HG02885 (cell line): ENCODE measurements around the gene SETD9.
A peak's percentile ranks its signal among the peaks of the same experiment; 100 is the strongest.

Experiments used
- ATAC-seq: cut with Tn5 transposase; IDR thresholded peaks from one replicate; pipeline ENCODE4 v1.9.1; 2021; ENCODE audit warnings: mild to moderate bottlenecking; ENCODE audit not compliant: unreplicated experiment, poor library complexity

The SETD9 gene, protein sequence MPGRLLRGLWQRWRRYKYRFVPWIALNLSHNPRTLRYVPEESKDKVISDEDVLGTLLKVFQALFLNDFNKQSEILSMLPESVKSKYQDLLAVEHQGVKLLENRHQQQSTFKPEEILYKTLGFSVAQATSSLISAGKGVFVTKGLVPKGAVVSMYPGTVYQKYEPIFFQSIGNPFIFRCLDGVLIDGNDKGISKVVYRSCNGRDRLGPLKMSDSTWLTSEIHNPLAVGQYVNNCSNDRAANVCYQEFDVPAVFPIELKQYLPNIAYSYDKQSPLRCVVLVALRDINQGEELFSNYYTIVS

DNA sequence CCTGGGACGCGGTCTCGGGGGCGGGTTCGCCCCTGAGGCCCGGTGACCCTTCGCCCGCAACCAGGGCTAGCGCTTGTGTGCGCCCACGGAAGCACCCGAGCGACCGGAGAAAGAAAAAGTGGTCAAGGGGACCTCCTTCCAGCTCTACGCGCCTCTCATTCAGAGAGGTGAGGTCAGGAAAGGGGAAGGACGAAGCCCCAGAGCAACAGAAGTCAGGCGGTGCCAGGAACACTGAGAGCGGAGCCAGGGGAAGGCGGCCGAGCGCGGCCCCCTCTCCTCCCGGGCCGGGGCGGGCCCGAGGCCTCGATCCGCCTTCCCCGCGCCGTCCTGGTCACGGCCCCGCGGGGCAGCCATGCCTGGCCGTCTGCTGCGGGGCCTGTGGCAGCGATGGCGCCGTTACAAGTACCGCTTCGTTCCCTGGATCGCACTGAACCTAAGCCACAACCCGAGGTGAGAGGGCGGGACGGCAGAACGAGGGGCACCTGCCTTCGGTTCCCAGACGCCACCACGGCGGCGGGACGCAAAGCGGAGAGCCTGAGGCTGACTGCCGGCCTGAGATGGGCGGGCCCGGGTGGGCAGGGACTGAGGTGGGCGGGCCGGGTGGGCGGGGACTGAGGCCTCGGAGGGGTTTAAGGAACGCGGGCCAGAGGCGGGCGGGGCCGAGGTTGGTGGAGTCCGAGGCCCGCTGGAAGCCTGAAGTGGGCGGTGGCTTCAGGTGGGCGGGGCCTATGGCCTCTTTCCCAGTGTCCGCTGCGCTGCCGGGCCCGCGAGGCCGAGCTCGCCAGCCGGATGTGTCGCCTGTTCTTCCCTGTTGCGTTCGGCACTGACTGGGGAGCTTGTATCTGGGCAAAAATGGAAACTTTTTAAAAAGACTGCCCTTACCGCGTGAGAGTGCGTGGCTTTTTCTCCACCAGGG is at the start of gene SETD9:
Gene SETD9, plus strand, starts transcription at position 303 of the 916 bp plus-strand sequence. Its CDS starts 50 bp downstream, at position 353.
- peak; percentile 85 for ATAC-seq

DNA sequence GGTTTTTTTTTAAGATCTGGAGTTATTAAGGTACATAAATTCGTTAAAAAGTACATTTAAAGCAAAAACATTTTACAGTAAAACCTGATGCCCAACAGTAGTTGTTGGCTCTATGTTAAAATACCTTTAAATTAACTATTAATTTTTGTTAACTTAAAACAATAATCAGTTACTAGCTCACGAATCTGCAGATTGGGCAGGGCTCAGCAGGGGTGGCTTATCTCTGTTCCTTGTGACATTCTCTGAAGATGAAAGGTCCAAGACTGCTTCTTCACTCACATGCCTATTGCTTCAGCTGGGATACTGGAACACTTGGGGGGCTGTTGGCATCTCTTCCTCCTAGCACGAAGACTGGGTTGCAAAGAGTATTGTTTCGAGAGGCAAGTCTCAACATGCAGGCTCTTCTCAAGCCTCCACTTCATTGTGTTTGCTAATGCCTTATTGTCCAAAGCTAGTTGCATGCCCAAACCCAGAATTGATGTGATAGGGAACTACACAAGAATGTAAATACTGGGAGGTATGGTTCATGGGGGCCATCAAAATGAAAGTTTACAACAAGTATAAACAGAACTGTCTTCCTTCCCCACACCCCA is 47.4 kb upstream of the SETD9 start:
- no peak for ATAC-seq

DNA sequence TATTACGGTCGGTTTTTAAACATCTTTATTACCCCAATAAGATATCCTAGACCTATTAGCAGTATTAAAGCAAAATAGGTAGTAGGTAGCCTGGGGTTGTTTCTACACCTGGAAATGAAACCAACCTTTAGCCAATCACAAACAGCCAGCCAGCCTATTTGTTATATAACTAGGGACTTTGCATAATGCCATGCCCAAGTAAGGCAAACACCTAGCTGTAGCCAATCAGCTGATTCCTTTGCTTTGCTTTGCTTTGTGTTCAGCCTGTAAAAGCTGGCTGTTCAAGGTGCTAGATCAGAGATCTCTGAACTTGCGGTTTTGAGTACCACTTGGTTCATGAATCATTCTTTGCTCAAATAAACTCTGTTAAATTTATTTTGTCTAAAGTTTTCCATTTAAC is 46.5 kb upstream of the SETD9 start:
- ATAC-seq = no peak

DNA sequence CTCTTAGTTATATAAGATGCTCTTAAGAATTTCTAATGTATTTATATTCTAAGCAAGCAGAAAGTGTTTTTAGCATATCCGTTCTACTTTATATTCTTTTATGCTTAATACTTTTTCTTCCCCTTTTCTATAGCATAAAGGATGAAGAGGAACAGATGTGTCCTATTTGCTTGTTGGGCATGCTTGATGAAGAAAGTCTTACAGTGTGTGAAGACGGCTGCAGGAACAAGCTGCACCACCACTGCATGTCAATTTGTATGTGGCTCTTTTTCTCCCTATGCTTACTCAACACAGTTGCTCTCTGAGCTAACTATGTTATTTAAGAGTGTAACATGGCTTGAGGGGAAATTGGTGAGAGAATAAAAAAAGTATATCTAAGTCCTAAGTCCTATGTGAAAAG is 37.6 kb upstream of the SETD9 start:
- no peak for ATAC-seq

DNA sequence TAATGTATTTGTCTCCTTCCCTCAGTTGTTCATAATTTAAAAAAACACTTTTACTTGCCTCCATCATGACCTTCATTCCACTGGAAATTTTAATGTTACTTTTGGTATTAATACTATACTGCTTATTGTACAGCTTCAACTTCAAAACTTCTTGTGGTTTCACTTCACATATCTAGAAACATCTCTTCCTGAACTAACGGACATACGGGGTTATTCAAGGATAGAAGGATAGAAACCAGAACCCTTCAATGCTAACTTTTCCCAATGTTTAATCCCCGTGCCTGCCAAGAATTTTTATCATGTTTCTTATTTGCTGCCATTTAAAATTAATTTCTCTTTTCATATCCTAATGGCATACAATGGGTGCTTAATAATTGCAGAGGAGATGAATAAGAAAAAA is 36.3 kb upstream of the SETD9 start:
- ATAC-seq = no peak

DNA sequence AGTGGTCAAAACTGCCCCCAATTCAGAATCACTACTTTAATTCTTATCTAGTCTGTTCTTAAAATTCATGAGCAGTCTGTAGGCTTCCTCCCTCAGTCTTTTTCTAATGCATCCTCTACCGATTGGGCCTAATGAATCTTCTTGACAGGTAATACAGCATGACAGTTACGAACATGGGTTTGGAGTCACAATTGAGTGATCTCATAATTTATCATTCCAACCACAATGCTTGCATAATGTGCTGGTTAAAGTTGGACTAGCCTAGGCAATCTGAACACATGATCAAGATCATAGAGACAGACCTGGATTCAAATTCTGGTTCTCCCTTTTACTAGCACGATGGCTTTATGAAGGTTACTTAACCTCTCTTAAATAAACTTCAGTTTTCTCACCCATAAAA is 33.1 kb upstream of the SETD9 start:
- ATAC-seq = no peak

DNA sequence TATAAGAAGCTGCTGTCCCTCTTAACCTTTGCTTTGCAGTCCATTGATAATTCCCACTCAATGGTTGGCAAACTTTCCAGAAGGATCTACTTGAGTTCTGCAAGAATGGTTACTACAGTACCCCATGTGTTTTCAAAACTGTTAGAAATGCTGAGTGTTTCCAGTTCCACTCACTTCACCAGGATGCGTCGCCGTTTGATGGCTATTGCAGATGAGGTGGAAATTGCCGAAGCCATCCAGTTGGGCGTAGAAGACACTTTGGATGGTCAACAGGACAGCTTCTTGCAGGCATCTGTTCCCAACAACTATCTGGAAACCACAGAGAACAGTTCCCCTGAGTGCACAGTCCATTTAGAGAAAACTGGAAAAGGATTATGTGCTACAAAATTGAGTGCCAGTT is 27.8 kb upstream of the SETD9 start:
- no peak for ATAC-seq

DNA sequence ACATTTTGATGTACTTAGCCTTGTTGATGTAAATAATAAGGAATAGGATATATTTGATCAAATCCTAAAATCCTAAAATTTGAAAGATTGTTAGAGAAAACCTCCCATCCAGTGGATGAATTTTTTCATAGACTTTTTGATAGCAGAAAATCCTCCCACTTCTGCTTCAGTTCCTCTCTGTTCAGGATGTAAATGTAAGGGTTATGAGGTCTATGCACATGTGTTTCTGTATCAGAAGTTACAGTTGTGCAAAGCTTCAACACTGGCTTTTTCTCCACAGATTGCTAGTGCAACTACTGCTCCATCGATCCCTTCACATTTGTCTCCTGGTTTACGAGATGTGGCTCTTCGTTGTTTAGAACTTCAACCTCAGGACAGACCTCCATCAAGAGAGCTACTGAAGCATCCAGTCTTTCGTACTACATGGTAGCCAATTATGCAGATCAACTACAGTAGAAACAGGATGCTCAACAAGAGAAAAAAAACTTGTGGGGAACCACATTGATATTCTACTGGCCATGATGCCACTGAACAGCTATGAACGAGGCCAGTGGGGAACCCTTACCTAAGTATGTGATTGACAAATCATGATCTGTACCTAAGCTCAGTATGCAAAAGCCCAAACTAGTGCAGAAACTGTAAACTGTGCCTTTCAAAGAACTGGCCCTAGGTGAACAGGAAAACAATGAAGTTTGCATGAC is 16.0 kb upstream of the SETD9 start:
- no peak for ATAC-seq

DNA sequence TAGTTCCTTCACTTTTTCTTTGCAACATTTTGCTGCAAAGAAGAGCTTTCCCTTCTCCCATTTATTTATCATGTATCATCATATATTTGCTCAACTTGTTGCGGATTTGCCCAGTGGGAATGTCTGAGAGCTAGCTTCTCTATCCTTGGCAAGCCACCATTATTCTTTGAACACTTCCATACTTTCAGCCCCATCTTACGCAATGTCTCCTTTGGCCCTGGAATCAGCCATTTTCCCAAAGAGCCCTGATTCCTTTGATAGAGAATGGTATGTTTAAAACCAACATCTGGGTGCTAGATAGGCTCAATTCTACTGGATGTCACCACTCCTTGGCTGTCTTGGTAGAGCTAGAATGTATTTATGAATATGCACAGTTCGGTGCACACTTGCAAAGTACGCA is 12.6 kb upstream of the SETD9 start:
- ATAC-seq = no peak

DNA sequence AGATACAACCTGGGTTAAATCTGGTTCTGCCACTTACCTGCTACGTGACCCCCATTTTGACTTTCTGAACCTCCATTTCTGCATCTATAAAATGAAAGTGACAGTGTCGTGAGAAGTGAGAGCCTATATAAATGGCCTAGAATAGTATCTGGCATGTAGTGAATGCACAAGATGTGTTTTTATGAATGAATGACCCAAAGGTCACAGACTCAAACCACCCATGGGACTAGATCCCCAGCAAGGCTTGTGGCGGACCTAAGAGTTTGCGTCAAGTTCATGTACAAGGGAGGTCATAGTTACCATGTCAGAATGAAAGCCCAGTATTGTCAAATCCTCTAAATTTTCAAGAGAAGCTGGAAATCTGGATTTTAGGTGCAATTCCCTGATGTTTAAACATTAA is 11.2 kb upstream of the SETD9 start:
- no peak for ATAC-seq

DNA sequence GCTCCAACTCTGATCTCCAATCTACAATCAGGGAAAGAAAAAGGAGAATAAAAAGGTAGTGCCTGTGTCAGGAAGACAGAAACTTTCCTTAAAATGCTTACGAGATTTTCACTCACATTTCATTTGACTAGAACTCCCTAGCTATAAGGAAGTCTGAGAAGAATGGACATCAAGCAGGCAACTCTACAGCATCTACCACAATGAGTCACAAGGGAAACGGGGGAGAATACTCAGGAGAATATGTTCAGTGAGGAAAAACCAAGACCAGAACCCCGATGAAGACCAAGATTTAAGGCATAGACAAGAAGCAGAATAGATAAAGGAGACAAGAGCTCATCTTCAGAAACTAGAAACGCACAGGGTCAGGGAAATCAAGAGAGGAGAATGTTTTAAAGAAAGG is 9.0 kb upstream of the SETD9 start:
- ATAC-seq = no peak

DNA sequence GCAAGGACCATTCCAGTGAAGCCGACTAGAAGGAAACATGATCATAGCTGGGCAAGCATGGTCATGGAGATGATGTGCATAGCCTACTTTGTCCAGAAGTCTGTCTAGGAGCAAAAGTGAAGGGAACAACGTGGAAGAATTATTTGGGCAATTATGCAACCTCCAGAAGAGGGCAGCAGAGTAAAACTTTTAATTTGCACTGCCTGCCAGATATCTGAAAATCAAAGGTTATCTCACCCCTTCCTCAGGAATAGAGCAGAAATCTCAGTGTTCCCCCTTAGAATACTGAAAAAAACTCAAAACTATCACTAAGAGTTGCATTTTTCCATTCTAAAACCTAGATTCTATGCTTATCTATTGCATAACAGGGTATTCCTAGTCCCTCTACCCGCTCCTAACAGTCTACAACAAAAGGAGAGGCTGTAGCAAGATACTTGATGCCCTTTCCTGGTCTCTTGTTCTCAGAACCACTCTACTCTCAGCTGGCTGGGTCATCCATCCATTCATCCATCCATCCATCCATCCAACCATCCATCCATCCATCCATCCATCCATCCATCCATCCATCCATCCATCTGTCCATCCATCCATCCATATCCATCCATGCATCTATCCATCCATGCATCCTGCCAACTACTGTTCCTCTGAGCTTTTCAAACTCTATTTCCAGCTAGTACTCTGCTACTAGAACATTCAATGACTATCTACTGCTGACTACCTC is 8.4 kb upstream of the SETD9 start:
- no peak for ATAC-seq

DNA sequence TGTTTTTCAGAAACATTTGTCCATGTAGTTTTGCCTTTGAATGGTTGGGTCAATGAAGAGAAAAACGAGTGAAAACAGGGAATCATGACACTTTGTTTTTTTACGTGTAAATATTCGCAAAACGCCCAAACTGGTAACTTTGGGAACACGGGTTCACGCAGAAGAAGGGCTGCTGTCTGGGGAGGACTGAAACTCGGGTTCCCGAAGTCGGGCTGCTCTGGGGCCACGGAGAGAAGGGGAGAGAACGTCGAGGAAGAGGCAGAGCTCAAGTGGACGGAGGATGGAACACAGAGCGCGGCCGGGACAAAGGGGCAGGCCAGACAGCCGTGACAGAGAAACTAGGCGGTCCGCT is 478 bp upstream of the SETD9 start:
- peak; percentile 44 for ATAC-seq

DNA sequence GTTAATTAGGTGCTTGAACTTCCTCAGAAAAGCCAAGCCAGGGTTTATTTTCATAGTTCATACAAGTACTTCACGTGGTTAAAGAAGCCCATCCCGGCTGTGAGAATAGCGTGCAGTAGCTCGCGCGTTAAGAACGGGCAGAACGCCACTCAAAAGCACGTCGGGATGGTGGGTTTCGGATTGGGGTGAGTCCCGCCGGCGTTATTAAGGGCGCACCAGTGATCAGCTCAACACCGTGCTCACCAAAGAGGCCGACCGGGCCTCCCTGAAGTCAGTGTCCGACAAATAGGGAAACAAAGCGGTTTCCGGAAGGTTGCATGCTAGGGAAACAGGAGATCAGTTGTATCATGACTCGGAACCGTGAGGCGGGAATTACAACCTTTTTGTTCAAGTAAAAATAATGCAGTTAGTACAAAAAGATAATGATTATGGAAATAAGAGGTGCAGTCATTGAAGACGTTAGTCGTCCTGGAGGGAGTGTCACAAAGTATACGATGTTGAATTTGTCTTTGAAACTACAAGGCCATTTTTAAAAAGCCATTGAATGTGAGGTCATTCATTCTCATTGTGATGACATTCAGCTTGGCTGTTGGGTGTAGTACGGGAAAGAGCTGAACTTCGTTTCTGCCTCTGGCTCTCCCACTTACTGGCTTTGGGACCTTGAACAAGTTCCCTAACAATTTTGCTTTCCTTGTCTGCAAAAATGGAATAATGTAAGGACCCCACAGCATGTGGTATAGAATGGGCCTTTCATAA is 992 bp downstream of the SETD9 start:
- ATAC-seq = peak; percentile 21

DNA sequence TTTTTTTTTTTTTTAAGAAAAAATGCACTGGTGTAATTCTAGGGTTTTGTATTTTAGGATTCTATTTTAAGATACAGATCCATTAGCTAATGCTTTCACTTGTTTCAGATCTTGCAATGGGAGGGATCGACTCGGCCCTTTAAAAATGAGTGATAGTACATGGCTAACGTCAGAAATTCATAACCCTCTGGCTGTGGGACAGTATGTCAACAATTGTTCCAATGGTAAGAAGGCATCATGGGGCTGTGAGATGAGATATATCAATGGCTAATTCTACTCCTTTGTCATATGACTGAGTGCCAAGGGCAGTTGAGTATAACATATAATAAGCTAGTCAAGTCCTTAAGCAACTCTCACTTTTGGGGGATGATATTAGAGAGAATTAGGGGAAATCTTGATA is 4.4 kb downstream of the SETD9 start:
- no peak for ATAC-seq

DNA sequence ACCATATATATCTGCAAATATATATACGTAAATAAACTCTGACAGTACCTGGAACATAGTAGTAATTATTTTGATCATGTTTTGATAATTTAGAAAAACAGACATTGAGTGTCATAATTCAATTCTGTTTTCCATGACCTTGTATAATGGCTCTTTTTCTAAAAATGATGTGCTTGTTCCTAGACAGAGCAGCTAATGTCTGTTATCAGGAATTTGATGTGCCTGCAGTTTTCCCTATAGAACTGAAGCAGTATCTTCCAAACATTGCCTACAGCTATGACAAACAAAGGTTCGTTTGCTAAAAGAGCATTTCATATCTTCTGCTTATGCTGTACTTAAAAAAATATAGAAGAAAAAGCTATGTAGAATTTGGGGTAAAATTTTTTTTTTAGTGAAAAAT is 5.3 kb downstream of the SETD9 start:
- no peak for ATAC-seq

DNA sequence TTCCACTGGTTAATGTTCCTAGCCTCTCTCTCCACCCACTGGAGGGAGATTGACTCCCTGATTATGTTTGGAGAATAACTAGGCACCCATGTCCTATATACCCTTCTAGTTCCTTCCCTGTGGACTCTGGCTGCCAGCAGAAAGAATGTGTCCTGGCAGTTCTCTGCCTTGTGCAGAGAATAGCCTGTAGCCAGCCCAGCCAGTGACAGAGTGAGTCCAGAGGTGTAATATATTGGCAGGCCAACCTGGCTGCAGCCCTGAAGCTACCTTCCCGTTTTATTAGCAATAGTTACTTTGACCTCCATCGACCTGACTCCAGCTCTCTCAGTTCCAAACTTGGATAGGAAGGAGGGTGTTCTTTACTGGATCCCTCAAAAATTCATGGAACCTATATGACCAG is 8.1 kb downstream of the SETD9 start:
- ATAC-seq = no peak

DNA sequence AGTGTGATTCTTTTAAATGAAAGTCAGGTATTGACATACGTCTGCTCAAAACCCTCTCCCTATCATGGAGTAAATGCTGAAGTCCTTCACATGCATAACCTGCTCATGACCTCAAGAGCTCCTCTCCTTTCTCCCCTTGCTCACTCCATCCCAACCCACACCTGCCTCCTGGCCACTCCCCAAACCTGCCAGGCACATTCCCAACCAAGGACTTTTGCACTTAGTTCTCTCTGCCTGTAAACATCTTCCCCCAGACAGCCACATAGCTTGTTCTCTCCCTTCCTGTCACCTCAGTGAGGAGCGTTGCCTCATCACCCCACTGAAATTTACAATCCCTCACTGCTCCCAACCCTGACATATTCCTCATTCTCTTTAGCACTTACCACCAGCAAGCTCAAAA is 8.7 kb downstream of the SETD9 start:
- no peak for ATAC-seq

DNA sequence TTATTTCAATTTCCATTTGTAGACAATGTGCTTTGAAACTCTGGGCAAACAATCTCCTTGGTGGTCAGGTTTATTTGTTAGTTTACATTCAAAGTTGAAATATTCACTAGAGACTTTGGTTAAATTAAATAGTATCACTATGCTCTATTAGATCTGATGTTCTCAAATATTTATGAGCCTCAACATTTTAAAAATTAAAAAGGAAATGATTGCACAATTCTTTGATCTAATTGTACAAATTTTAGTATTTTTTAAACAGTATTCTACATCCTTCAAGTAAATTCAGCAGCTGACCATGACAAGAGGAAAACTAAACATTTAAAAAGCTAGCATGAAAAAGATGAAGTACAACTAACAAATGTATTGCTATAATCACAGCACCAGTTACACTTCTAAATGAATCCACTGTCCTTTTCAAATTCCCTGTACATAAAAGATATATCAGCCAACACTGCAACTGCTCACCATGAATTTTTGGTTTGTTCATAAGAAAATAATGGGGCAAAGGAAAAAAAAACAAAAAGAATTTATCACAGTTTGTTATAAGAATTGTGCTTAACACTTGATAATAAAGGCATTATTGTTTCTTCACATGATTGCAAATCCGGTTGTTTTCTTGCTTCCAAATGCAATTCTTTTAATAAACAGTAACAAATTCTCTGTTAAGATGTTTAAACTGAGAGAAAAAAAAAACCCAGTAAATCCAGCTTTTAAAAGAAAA is 10.7 kb downstream of the SETD9 start:
- no peak for ATAC-seq
